Left renal cortex interstitium (tissue), 4 donors: ENCODE data around the gene APC2. TPM values are rescaled to one million over a fixed set of nuclear protein-coding genes. Genes with fewer than 3 reads are reported as not detected.
"Not testable (repeated sequence)": the region's sequence is repeated elsewhere in the genome, so short reads cannot be mapped to it uniquely, and the experiment has no call there.

Experiments
- DNase-seq, 4 donors: peaks; one replicate each; pipeline ENCODE4 v3.0.0-alpha.2; 2013; ENCODE audit warnings: low read depth in 4 of 4, low spot score in 2 of 4, missing footprints in 1 of 4
- polyA plus RNA-seq, 4 donors: library from polyadenylated mRNA; unstranded; fragments of 120-200 nt; gene quantifications; one replicate each; pipeline ENCODE4 v1.2.1, GENCODE V29; 2013; ENCODE audit not compliant: insufficient read length in 4 of 4

APC2 gene
- polyA plus RNA-seq, 4 donors: 1.1 to 2.0 (median 1.8) TPM

DNA sequence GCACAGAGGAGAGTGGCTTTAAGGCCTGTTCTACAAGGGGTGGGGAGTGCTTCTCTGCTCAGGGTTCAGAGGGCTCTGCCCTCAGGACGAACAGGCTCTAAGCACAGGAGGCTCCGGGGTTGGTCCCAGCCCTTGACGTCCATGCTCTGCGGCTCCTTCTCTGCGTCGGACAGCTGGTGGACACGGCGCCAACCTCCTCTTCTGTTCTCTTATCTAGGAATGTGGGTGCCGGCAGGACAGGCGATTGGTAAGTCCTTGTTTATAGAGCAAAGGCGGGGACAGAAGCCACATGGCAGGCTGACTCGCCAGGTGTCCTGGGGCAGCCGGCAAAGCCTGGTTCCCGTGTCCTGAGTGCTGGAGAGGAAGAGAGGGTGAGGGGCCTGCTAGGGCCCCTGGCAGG is 20.2 kb upstream of the APC2 start:
- DNase-seq: no peak

DNA sequence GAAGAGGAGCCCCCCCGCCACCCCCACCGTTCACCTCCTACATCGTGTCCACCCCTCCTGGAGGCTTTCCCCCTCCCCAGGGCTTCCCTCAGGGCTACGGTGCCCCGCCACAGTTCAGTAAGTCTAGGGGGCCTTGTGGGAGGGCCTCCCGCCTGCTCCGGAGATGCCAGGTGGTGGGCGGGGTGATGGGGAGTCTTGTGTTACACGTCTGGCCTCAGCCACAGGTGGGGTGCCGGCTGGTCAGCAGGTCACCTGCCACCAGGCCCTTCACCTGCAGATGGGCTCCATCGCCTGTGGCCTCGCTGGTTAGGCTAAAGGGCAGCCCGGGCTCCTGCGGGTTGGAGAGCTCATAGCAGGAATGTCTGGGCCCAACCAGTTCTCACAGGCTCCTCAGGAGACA is 19.7 kb upstream of the APC2 start:
- no peak for DNase-seq

DNA sequence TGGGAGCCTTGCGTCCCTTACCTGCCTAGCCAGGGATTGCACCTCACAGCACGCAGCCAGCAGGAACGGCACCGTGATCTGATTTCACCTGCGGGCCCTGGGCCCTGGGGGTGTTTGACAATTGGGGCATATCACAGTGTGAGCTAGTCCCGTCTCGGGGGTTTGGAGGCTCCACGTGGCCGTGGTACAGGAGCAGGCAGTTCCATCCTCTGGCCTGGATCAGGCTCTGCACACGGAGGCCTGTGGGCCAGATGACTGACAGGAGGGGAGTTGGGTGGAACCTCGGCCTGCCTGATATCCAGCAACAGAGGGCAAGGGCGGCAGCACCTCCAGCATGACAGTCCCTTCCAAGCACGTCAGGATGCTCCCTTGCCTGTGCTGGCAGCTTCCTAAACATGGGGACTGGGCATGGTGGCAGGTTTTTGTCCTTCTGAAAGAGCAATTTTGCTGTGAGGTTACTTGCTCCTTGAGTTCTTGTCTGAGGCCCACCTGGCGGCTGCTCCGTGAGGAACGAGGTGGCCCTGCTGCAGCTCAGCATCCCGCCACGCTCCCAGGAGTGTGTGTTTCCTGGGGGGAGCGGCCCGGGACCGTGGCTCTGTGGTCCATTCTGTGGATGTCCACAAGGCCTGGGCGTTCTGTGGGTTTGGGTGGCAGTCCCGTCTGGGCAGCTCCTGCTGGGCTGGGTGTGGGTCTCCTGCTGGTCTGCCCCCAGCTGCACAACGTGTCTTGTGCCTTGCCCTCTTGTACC is 18.0 kb upstream of the APC2 start:
- no peak for DNase-seq

DNA sequence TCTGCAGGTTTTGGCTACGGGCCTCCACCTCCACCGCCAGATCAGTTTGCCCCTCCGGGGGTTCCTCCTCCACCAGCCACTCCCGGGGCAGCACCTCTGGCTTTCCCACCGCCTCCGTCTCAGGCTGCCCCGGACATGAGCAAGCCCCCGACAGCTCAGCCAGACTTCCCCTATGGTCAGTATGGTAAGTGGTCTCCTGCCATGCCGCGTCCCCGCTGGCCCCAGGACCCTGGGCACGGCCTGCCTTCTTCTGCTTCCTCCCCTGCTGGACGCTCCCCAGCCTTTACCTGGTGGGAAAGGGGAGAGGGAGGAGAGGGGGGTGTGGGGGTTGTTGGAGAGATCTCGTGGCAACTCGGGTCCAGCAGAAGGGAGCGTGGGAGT is 17.4 kb upstream of the APC2 start:
- no peak for DNase-seq

DNA sequence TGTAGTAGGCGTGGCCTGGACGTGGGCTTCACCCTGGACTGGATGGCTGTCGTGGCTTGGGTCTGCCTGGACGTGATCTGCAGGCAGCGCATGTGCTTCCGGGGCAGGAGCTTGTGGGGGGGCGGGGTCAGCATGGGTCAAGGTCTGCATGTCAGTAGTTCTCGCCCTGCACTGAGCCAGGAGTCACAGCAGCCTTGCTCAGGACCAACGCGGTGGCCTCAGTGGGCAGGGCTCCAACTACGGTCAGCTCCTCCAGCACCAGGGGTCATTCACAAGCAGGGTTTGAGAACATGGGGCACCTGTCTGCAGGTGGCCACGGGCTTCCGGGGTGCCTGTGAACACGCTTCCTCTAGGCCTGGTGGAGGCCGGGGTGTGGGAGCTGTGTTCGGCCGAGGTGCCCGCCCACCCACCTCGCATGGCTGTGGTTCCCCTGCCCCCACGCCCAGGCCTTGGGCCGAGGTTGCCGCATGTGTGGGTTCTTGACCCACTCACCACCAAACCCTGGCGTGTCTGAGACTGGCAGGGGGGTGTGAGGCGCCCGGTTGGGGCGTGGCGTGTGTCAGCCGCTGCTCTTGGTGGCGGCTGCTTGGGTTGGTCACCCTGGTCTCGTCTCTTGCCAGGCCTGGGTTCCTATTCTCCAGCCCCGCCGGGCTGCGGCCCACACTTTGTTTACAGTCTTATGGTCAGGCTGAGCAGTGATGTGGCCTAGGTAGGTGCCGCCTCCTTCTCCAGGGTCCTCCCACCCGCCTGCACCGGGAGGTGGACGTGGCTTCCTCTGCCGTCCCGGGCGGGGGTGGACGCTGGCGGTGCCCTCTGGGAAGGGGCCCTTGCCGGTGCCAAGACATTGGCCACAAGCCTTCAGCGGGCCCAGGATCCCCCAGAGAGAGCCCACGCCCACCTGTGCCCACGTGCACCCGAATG is 16.5 kb upstream of the APC2 start:
- no peak for DNase-seq

DNA sequence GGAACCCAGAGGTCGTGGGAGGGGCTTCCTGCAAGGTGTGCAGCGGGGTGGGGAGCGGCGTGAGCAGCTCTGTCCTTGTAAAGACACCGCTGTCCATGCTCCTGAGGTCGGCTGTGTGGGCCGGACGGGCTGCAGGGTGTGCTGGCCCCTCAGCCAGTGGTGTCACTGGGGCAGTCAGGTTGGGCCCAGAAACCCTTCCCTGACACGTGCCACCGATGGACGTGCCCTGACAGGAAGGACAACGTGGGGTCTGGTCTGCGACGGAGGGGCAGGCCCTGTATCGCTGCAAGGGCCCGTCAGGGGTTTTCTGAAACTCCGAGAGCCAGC is 15.9 kb upstream of the APC2 start:
- no peak for DNase-seq

DNA sequence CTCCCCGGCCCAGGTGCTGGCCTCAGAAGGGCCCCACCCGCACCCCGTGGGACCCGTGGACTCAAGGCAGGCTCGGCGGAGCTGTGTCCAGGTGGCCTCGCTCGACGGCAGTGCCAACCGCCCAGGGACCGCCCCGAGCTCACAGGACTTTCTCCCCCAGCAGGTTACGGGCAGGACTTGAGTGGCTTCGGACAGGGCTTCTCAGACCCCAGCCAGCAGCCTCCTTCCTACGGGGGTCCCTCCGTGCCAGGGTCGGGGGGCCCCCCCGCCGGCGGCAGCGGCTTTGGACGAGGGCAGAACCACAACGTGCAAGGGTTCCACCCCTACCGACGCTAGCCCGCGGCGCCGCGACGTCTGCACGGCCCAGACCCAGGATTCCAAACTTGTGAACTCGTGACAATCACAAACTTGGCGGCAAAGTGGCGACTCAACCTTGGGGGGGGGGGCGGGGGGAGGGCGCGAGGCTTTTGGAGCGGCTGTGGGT is 15.3 kb upstream of the APC2 start:
- DNase-seq: no peak

DNA sequence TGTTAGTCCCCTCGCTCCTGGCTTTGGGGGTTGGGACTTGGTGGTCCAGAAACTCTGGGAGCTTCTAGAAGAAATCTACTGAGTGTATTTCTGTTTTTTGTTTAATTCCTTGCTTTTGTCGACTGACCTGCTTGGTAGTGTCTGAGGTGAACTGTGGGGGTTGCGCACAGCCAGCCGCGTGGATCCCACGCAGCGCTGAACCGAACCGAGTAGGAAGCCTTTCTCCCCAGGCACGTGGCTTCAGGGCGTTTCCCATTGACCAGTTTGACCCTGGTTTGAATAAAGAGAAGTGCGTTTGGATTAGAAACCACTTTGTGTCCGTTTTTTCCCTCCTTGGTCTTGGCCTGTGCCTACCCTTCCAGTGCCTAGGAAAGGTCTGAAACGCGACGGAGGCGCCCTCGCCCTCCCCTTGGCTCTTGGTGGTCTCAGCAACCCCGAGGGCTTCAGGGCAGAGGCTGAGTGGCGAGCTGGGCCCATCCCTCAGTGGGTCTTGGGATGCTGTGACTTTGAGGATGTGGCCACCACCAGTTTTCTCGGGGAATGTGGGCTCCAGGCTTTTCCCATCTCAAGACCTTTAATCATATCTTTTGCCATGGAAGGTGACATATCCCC is 14.4 kb upstream of the APC2 start:
- DNase-seq: no peak

DNA sequence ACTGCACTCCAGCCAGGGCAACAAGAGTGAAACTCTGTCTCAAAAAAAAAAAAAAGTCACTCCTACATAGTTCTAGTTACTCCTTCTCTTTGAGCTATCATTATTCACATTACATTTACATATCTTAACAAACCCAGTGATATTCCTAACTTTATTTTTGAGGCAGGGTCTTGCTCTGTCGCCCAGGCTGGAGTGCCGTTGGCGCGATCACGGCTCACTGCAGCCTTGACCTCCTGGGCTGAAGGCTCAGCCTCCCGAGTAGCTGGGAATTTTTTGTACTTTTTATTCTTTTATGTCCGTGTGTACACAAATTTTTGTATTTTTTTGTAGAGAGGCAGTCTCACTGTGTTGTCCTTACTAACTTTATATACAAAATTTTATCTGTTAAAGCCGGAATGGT is 12.3 kb upstream of the APC2 start:
- DNase-seq: no peak

DNA sequence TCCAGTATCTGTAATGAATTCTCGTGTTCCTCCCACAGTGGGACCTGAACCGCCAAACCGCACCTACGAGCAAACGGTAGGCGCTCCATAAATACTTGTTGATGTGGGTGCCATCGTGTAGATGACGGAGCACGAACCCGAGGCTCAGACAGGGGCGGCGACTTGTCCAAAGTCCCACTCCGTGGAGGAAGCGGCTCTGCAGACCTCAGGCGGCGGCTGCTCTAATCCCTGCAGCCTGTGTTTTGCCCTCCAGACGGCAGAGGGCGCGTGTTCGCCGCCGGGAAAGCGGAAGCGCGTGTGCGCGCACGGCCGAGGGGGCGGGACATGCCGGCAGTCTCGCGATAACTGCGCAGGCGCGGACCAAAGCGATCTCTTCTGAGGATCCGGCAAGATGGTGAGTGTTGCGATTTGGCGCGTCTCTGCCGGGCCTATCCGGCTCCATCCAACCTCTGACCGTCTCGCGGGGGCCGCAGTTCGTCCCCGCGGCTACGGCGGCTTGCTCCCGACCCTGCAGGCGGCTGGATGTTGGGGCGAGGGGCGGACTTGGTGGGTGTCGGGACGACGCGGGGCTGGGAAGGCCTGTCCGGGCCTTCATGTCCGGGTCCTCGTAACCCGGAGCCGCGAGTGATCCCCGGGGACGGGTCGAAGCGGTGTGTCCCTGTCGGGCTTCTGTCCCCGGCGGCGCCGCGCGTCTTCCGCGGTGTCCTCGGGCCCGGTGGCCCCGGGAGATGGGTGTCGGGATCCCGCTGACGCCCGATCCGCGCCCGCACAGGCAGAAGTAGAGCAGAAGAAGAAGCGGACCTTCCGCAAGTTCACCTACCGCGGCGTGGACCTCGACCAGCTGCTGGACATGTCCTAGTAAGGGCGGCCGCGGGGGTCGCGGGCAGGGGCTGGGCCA is 11.6 kb upstream of the APC2 start, which contains the start of gene RPS15:
RPS15 (plus strand) TSS at position 362 of the 898 bp plus-strand sequence; CDS start at position 392, 30 bp downstream.
- peak; percentile 88 to 95 (median 93) for DNase-seq

DNA sequence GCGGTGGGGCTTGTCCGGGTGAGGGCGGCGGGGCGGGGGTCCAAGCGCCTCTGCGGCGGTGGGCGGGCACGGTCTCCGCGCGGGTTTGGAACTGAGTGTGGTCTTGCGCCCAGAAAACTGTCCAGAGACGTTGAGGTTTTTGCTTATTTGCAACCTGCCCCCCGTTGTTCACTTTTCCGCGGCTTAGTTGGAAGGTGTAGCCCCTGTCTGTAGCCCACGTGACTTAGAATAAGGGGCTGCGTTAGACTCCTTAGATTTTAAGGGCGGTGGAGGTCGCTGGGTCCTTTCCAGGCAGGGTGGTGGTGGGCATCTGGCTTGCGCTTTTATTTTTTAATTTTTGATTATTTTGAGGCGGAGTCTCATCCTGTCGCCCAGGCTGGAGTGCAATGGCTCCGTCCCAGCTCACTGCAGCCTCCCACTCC is 11.0 kb upstream of the APC2 start:
- no peak for DNase-seq

DNA sequence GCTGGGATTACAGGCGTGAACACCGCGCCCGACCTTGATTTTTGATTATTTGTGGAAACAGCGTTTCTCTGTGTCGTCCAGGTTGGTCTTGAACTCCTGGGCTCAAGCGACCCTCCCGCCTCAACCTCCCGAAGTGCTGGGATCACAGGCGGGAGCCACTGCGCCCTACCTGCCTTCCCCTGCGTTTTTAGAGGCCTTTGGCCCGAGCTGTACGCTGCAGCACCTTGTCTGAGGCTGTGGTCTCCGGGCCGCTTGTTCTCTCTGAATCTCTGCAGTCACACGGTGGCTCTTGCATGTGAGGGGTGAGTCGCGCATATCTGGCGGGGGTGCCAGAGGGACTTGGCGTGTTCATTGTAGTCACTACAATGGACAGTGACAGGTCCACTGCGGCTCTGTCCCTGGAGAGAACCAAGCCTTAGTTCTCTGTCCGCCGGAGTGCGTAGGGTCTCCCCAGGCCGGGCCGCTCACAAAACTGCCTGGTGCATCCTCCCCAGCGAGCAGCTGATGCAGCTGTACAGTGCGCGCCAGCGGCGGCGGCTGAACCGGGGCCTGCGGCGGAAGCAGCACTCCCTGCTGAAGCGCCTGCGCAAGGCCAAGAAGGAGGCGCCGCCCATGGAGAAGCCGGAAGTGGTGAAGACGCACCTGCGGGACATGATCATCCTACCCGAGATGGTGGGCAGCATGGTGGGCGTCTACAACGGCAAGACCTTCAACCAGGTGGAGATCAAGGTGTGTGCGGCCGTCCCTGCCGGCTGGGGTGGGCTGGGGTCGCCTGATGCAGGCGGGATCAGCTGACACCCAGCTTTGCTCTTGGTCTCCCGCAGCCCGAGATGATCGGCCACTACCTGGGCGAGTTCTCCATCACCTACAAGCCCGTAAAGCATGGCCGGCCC is 10.2 kb upstream of the APC2 start:
- not testable (repeated sequence) for DNase-seq

DNA sequence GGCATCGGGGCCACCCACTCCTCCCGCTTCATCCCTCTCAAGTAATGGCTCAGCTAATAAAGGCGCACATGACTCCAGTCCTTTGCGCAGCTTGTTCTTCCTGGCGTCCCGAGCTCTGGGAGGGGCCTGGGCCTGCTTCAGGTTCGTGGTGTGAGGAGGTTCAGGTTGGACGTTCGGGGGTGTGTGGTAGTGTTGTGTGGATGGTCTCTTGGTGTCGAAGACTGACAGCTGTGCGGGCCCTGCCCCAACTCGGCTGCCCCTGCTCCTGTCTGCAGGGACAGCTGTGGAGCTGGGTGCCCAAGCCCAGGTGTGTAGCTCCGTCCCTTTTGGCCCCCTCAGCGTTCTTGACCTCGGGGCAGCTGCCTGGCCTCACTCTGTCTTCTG is 9.5 kb upstream of the APC2 start:
- no peak for DNase-seq

DNA sequence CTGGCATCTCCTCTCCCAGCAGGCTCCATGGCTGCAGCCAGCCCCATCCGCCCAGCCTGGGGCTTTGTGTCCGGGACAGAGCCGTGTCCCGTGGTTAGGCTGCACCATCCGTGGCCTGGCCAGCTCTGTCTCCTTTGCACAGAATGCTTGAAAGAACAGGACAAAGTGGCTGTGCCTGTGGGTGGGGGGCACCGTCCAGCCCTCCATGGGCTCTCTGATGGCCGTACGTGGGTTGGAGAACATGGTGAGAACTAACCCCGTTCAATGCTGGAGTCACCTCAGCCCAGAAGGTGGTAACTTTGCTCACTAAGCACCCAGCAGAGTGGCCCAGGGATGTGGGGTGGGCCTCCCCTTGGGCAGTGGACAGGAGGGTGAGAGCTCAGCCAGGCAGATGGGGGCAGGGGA is 8.9 kb upstream of the APC2 start:
- DNase-seq: no peak

DNA sequence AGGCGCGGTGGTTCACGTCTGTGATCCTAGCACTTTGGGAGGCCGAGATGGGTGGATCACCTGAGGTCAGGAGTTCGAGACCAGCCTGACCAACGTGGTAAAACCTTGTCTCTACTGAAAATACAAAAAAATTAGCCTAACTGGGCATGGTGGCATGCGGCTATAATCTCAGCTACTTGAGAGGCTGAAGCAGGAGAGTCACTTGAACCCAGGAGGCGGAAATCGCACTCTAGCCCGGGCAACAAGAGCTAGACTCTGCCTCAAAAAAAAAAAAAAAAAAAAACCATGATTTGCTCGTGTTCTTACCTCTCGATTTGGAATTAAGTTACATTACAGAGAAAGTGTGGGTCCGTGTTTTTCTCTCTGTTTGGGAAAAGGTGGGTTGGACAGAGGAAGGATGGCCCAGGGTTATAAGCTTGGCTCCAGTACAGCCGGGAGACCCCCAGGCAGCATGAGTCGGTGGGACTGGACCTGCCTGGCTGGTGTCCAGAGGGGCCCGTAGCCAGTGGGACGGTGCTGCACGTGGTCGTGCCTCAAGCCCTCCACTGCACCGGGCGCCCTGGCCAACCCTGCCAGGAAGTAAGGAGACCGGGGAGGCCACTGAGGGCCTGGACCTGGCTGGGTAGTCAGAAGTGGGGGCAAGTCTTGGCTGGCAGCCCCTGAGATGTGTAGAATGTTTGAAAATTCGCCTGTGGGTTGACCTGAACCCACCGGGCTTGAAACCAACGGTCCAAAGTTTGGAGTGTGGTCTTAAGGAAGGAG is 8.1 kb upstream of the APC2 start:
- DNase-seq: no peak

DNA sequence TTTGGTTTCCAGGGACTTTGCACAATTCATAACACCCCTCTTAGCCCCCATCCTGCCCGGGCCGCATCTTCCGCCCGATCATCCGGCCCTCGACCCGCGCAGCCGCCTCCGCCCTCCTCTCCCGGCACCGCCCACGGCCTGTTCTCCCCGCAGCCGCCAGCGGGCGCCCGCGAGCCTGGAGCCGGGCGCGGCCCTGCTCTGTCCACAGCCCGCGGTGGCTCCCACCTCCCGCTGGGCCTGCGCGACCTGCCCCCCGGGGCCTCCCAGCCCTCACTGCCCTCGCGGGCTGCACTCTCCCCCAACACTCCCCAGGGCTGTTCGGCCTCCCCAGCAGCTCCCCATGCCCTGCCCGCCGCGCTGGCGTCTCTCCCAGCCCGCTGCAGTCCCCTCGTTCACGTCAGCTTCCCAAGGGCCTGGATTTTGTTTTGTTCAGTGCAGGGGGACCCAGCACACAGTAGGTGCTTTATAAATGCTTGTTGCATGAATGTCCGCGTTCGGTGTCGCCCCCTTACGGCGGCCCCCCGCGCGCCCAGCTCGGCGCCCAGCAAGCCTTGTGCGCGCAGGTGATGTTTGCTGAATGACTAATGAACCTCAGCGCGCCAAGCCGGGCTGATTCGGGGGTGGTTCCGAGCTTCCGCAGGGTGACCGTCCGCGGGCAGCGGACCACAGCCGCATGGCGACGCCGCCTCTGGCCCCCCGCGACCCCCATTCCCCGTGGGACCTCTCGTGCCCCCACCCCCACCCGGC is 4.6 kb upstream of the APC2 start:
- no peak for DNase-seq

DNA sequence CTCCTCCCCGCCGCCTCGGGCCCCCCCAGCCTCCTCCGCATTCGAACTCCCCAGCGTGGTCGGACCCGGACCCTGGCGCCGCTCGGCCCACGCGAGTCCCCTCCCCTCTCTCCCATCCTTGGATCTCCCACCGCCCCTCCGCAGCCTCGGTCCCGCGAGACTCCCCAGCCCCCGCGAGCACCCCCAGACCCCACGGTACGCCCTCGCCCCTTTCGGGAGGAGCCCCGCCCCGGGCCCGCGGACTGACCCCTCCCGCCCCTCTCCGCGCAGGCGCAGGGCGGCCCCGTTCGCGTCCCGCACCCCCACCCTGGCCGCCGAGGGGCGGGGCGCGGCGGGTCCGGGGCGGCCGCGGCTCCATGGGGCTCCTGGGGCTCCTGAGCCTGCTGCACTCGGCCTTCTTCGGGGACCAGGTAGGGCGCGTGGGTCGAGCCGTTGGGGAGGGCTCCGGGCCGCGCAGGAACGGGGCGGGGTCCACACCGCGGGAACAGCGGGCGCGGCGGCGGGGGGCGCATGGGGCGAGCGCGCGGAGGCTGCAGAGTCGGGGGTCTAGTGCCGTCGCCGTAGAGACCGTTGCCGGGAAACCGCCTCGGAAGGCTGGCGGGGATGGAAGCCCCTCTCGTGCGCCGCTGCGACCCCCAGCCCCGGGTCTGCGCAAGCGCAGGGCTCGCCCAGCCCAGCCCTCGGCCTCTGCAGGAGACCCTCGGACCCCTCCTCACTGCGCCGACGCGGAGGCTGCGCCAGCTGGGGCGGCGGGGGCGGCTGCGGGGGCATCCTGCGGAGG is 3.8 kb upstream of the APC2 start:
- DNase-seq: no peak
